Measurements from ENCODE around the gene HDAC2.

Gene HDAC2

DNA sequence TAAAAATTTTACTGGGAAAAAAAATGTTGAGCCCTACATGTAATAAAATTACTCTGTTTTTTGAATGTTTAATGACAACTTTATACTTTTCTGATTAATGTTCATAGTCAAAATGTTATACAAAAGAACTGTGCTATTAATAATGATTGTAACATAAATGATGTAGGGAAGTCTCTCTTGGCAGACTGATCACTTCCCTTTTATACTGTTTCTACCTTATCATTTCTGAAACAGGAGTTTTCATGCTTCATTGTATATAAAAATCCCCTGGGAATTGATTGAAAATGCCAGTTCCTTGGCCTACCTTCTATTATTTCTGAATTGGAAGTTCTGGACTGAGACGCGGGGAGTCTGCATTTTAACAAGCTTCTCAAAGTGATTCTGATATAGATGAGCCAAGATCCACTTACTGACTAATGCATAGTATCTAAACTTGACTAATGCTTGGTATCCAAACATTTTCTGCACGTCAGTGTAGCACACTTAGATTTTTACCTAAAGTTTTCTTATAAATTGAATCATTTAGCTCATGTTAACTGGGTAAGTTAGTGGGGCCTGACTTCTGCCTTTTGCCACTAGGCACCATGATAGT is 7.2 kb upstream of the HDAC2 start:
- Histone ChIP-seq H3K9me3 (ENCODE audit: severe bottlenecking) (no peaks in the 10 kb centered on the region), H3K4me1 (ENCODE audit: insufficient read depth, poor library complexity, severe bottlenecking) (no peaks in the 10 kb centered on the region), H3K36me3 (ENCODE audit: low read depth) (no peaks in the 10 kb centered on the region), H3K27ac (ENCODE audit: poor library complexity, severe bottlenecking) (no peak overlapping the region), H3K4me3 (ENCODE audit: severe bottlenecking) (no peak overlapping the region), H3K27me3 (ENCODE audit: insufficient read depth, poor library complexity, severe bottlenecking) (no peaks in the 10 kb centered on the region)
- TF ChIP-seq, protein P1, sequence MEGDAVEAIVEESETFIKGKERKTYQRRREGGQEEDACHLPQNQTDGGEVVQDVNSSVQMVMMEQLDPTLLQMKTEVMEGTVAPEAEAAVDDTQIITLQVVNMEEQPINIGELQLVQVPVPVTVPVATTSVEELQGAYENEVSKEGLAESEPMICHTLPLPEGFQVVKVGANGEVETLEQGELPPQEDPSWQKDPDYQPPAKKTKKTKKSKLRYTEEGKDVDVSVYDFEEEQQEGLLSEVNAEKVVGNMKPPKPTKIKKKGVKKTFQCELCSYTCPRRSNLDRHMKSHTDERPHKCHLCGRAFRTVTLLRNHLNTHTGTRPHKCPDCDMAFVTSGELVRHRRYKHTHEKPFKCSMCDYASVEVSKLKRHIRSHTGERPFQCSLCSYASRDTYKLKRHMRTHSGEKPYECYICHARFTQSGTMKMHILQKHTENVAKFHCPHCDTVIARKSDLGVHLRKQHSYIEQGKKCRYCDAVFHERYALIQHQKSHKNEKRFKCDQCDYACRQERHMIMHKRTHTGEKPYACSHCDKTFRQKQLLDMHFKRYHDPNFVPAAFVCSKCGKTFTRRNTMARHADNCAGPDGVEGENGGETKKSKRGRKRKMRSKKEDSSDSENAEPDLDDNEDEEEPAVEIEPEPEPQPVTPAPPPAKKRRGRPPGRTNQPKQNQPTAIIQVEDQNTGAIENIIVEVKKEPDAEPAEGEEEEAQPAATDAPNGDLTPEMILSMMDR (IDR thresholded peaks at IDR 0.05; ENCODE audit: poor library complexity, severe bottlenecking) = no peak
- DNase-seq (ENCODE audit: low spot score) (no peak), ATAC-seq (ENCODE audit: low read depth) (no peak)

DNA sequence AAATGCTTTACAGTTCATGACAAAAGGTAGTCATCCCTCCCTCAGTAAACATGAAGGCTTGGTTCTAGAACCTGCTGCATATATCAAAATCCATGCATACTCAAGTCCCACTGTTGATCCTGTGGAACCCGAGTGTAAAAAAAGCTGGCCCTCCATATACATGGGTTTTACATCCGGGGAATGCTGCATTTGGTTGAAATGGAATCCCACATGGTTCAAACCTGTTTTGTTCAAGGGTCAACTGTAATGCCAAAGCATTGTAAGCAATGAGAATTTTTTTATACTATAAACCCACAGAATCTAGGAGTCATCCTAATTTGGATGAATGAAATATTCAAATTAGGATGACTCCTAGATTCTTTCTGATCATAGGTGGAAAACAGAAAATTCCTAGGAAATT is 5.9 kb upstream of the HDAC2 start:
- no peak overlapping the region for H3K27ac ChIP-seq (ENCODE audit: poor library complexity, severe bottlenecking)
- ATAC-seq (ENCODE audit: low read depth) = no peak
- no peak for DNase-seq (ENCODE audit: low spot score)
- no peaks in the 10 kb centered on the region for H3K9me3 ChIP-seq (ENCODE audit: severe bottlenecking)
- H3K36me3 ChIP-seq (ENCODE audit: low read depth) = no peaks in the 10 kb centered on the region
- no peaks in the 10 kb centered on the region for H3K4me1 ChIP-seq (ENCODE audit: insufficient read depth, poor library complexity, severe bottlenecking)
- TF ChIP-seq, protein P1 (IDR thresholded peaks at IDR 0.05; ENCODE audit: poor library complexity, severe bottlenecking) = no peak
- H3K27me3 ChIP-seq (ENCODE audit: insufficient read depth, poor library complexity, severe bottlenecking) = no peaks in the 10 kb centered on the region
- no peak overlapping the region for H3K4me3 ChIP-seq (ENCODE audit: severe bottlenecking)

DNA sequence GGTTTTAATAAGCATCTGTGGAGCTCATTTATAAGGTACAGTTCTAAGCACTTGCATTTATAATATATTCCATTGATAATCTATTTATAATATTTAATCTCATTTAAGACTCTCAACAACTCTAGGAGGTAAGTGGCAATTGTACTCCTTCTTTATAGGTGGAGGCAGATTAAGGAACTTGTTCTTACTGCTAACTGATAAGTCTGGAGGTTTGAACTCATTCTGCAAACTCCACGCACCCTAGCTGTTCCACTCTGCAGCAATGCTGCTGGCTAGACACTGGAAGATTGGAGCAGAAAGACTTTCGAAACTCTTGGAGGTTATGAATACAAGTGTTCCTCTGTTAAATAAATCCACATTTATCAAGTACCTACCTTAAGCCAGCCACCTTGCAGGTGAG is 793 bp upstream of the HDAC2 start:
- TF ChIP-seq, protein P1 (IDR thresholded peaks at IDR 0.05; ENCODE audit: poor library complexity, severe bottlenecking) = no peak
- Histone ChIP-seq H3K4me1 (ENCODE audit: insufficient read depth, poor library complexity, severe bottlenecking) (peaks cover 3% of the 10 kb centered on the region), H3K27me3 (ENCODE audit: insufficient read depth, poor library complexity, severe bottlenecking) (no peaks in the 10 kb centered on the region), H3K4me3 (ENCODE audit: severe bottlenecking) (peak overlapping the region; percentile 96), H3K36me3 (ENCODE audit: low read depth) (no peaks in the 10 kb centered on the region), H3K9me3 (ENCODE audit: severe bottlenecking) (no peaks in the 10 kb centered on the region), H3K27ac (ENCODE audit: poor library complexity, severe bottlenecking) (peak overlapping the region; percentile 62)
- no peak for ATAC-seq (ENCODE audit: low read depth)
- no peak for DNase-seq (ENCODE audit: low spot score)

DNA sequence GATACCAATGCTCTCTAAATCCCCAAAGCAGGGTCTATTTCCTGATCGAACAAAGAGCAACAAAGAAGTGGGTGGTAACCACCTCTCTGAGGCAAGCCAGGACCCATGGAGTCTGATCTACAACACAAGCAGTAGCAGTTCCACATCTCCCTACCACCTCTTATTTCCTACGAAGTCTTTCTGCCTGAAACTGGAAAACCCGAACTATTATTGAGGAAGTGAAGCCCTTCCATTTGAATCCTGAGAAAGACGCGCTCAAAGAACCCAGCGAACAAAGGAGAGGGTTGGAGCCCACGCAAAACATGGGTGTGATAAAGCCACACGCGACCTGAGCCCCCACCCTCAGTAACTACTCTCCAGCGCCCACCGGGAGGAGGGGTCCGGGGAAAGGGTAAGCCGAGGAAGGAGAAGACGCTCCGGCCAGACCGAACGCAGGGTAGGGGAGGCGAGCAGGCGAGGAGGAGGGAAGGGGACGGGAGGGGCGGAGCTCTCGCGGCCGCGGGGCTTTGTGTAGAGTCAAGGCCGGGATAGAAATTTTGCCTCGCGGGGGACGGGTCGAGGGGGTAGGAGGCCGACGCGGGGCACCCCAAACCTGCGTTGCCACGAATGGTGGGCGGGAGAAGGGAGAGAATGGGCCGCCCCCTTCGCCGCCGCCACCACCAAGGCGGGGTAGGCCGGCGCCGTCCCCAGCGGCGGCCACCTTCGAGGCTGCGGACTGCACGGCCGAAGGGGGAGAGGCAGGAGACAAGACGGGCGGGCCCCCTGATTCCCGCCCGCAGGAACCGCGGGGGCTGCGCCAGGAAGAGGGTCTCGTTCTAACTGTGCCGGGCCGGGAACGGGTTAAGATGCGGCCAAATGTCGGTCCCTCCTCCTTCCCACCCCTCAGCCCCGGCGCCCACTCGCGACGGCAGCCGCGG is 802 bp downstream of the HDAC2 start:
- DNase-seq (ENCODE audit: low spot score) = peak; percentile 65
- Histone ChIP-seq H3K36me3 (ENCODE audit: low read depth) (no peaks in the 10 kb centered on the region), H3K27me3 (ENCODE audit: insufficient read depth, poor library complexity, severe bottlenecking) (no peaks in the 10 kb centered on the region), H3K9me3 (ENCODE audit: severe bottlenecking) (no peaks in the 10 kb centered on the region), H3K4me1 (ENCODE audit: insufficient read depth, poor library complexity, severe bottlenecking) (peaks cover 3% of the 10 kb centered on the region), H3K27ac (ENCODE audit: poor library complexity, severe bottlenecking) (peak overlapping the region; percentile 62), H3K4me3 (ENCODE audit: severe bottlenecking) (peak overlapping the region; percentile 96)
- ATAC-seq (ENCODE audit: low read depth) = peak; percentile 60
- TF ChIP-seq, protein P1 (IDR thresholded peaks at IDR 0.05; ENCODE audit: poor library complexity, severe bottlenecking) = no peak
